Colonic mucosa (tissue), 4 donors: ENCODE results near the gene ANKHD1. TPM values are rescaled to one million over a fixed set of nuclear protein-coding genes. Genes with fewer than 3 reads are reported as not detected.

Experiments
- DNase-seq: peaks from one replicate; pipeline ENCODE4 v3.0.0-alpha.2; 2020
- H3K27ac ChIP-seq: fragments of 200-600 bp; one replicate; pipeline ENCODE4 v1.8.0; 2021
- H3K27me3 ChIP-seq: fragments of 200-600 bp; one replicate; pipeline ENCODE4 v1.8.0; 2021
- H3K36me3 ChIP-seq: fragments of 200-600 bp; one replicate; pipeline ENCODE4 v1.8.0; 2021
- H3K4me1 ChIP-seq: fragments of 200-600 bp; one replicate; pipeline ENCODE4 v1.8.0; 2021; ENCODE audit warnings: mild to moderate bottlenecking
- H3K4me3 ChIP-seq: fragments of 200-600 bp; one replicate; pipeline ENCODE4 v1.8.0; 2021
- H3K9ac ChIP-seq, 2 donors: one replicate each; pipeline ENCODE4 v1.7.0; 2013; ENCODE audit warnings: control low read depth in 2 of 2, low read depth in 2 of 2, low read length in 2 of 2
- H3K9me3 ChIP-seq: fragments of 200-600 bp; one replicate; pipeline ENCODE4 v1.8.0; 2021
- intact Hi-C: fragments of 100-400 bp; cut with DNase I; formaldehyde crosslinking; loops from one replicate; pipeline ENCODE4 v1.14.1; 2022
- total RNA-seq, 2 donors: library from RNA; stranded (reverse); fragmentation: NEBNext Ultra II Directional in 1 of 2; extraction: Animal tissue kit (Norgen Biotek cat#: 25700) in 1 of 2; gene quantifications; one replicate each; pipeline ENCODE4 v1.2.1, GENCODE V29; 2021
- TF ChIP-seq, protein P1 (sequence below): fragments of 200-600 bp; IDR thresholded peaks from one replicate; pipeline ENCODE4 v1.8.0; 2022; ENCODE audit warnings: antibody characterized with exemption, mild to moderate bottlenecking
- donor health status: healthy.
- donor health status: DM: no; HTN: no; CAD: no.
- donor health status: DM: no; HTN: no; CAD: no.

Gene ANKHD1
- total RNA-seq, 2 donors from 2014 or later = 108 to 115 TPM

DNA sequence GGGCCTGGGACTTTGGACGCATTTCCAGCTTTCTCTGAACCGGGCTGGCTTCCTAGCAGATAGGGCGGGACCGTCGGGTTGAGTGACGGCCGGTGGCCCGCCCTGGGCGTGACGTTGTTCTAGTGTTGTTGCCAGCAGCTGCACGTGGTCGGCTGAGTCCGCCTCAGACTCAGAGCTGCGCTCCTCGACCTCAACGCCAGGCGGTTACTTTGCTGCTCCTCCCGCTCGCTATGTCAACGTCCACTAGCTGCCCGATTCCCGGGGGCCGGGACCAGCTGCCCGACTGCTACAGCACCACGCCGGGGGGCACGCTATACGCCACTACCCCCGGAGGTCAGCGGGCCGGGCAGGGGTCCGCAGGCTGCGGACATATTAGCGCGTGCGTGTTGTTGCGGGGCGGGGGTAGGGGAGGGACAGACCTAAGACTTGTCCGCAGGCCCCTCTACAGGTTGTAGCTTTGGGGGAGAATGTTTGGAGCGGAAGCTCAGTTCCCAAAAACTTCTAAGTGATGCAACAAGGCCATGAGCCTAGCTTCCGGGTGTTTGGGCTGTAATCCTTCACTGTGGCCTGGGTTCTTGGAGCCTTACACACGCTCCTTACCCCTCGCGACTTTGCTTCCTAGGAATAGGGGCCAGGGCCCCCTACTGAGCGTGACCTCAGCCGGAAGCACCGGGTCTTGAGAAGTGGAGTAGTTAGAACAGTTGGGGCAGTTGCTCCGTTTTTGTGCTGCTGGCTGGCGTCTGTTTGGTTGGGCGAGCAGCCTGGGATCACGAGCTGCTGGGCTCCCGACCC is 146.1 kb downstream of the ANKHD1 start, which contains the start of gene EIF4EBP3:
EIF4EBP3 (plus strand) TSS at position 155 of the 792 bp plus-strand sequence; CDS start at position 231, 76 bp downstream.
- peak within 1 kb of the TSS; percentile 32 for H3K4me3 ChIP-seq
- H3K27ac ChIP-seq = peak within 1 kb of the TSS; percentile 93
- H3K9ac ChIP-seq = peak within 1 kb of the TSS; percentile 75 to 89
- peak; percentile 98 for DNase-seq
- intact Hi-C loops = loop anchor here (10.0 kb wide), 2 partner anchors 157 to 173 kb away; partner anchors contain the start of gene ZMAT2
- H3K27me3 ChIP-seq = no peaks in the 10 kb centered on the region
- H3K9me3 ChIP-seq = no peaks in the 10 kb centered on the region
- H3K36me3 ChIP-seq = peaks cover 13% of the 10 kb centered on the region
- peaks cover 22% of the 10 kb centered on the region for H3K4me1 ChIP-seq
- TF ChIP-seq, protein P1, sequence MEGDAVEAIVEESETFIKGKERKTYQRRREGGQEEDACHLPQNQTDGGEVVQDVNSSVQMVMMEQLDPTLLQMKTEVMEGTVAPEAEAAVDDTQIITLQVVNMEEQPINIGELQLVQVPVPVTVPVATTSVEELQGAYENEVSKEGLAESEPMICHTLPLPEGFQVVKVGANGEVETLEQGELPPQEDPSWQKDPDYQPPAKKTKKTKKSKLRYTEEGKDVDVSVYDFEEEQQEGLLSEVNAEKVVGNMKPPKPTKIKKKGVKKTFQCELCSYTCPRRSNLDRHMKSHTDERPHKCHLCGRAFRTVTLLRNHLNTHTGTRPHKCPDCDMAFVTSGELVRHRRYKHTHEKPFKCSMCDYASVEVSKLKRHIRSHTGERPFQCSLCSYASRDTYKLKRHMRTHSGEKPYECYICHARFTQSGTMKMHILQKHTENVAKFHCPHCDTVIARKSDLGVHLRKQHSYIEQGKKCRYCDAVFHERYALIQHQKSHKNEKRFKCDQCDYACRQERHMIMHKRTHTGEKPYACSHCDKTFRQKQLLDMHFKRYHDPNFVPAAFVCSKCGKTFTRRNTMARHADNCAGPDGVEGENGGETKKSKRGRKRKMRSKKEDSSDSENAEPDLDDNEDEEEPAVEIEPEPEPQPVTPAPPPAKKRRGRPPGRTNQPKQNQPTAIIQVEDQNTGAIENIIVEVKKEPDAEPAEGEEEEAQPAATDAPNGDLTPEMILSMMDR = peak; percentile 47

GRCh38 chr5:140548300-140548688 is 146.7 kb downstream of the ANKHD1 start:
- TF ChIP-seq, protein P1 = no peak
- H3K27me3 ChIP-seq = no peaks in the 10 kb centered on the region
- peaks cover 22% of the 10 kb centered on the region for H3K4me1 ChIP-seq
- H3K9me3 ChIP-seq = no peaks in the 10 kb centered on the region
- H3K9ac ChIP-seq = peak overlapping the region; percentile 75 to 89
- peak; percentile 81 for DNase-seq
- peaks cover 13% of the 10 kb centered on the region for H3K36me3 ChIP-seq
- H3K27ac ChIP-seq = peak overlapping the region; percentile 93
- intact Hi-C loops = loop anchor here (10.0 kb wide), 2 partner anchors 157 to 173 kb away; partner anchors contain the start of gene ZMAT2
- peak overlapping the region; percentile 32 for H3K4me3 ChIP-seq

GRCh38 chr5:140548791-140549190 is 147.2 kb downstream of the ANKHD1 start:
- TF ChIP-seq, protein P1 = no peak
- Histone ChIP-seq H3K27ac (peak overlapping the region; percentile 93), H3K27me3 (no peaks in the 10 kb centered on the region), H3K36me3 (peaks cover 13% of the 10 kb centered on the region), H3K9ac (peak overlapping the region; percentile 31 to 89), H3K4me3 (no peak overlapping the region), H3K4me1 (peaks cover 22% of the 10 kb centered on the region), H3K9me3 (no peaks in the 10 kb centered on the region)
- DNase-seq = no peak
- intact Hi-C loops = loop anchor here (10.0 kb wide), 2 partner anchors 156 to 174 kb away; partner anchors contain the start of gene ZMAT2

DNA sequence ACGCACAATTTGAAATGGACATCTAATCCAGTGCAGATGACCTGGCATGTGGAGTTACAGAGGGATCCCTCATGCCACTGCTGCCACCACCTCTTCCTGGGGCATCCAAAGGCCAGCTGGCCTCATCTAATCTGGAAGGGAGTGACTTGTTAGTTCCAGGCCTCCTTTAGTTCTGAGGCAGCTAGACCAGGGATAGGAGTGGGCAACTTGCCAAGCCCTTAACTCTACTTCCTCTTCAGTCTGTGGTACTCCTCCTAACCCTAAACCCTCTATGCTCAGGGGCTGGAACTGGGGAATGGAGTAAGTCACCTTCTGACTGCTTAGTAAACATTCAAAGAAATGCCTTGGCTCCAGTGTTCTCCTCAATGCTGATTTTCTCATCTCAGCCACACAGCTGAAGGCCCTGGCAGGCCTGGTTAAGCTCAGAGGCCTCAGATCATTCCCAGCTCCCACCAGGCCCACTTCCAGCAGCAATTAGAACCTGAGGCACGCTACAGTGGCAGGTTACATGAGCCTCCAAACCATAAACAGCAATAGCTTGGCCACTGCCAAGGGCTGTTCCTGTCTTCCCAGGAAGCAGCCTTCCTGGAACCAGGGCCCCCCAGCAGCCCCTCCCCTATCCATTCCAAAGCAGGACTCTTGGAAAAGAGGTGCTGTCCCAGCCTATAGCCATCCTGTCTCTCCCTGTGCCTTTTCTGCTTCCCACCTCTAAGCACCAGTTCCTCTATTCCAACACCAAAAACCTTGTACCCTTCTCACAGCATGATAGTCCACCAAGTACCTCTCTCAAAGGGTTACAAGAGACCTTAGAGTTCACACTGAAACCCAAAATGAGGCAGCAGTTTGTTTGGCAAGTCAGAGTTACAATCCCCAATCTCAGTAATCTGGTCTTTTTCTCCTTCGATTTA is 147.9 kb downstream of the ANKHD1 start:
- TF ChIP-seq, protein P1 = no peak
- intact Hi-C loops = loop anchor here (10.0 kb wide), 2 partner anchors 155 to 175 kb away; partner anchors contain the start of gene ZMAT2
- H3K9me3 ChIP-seq = no peaks in the 10 kb centered on the region
- peak overlapping the region in 1 of 2 donors; percentile 89 for H3K9ac ChIP-seq
- H3K4me1 ChIP-seq = peaks cover 22% of the 10 kb centered on the region
- H3K4me3 ChIP-seq = no peak overlapping the region
- peaks cover 13% of the 10 kb centered on the region for H3K36me3 ChIP-seq
- H3K27ac ChIP-seq = peak overlapping the region; percentile 93
- DNase-seq = peak; percentile 73
- H3K27me3 ChIP-seq = no peaks in the 10 kb centered on the region
